ENCODE results near the gene CAPZB.

- no peak for TF ChIP-seq GABPA (IDR thresholded peaks at IDR 0.05; ENCODE audit: low read depth)
- TF ChIP-seq, protein P1, sequence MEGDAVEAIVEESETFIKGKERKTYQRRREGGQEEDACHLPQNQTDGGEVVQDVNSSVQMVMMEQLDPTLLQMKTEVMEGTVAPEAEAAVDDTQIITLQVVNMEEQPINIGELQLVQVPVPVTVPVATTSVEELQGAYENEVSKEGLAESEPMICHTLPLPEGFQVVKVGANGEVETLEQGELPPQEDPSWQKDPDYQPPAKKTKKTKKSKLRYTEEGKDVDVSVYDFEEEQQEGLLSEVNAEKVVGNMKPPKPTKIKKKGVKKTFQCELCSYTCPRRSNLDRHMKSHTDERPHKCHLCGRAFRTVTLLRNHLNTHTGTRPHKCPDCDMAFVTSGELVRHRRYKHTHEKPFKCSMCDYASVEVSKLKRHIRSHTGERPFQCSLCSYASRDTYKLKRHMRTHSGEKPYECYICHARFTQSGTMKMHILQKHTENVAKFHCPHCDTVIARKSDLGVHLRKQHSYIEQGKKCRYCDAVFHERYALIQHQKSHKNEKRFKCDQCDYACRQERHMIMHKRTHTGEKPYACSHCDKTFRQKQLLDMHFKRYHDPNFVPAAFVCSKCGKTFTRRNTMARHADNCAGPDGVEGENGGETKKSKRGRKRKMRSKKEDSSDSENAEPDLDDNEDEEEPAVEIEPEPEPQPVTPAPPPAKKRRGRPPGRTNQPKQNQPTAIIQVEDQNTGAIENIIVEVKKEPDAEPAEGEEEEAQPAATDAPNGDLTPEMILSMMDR (IDR thresholded peaks at IDR 0.05; ENCODE audit: insufficient read depth, low read length): no peak
- TF ChIP-seq REST (IDR thresholded peaks at IDR 0.05; ENCODE audit: insufficient replicate concordance, low read depth): no peak
- no peak for TF ChIP-seq SPI1 (IDR thresholded peaks at IDR 0.05; ENCODE audit: borderline replicate concordance, low read depth)
- TF ChIP-seq POLR2AphosphoS5 (IDR thresholded peaks at IDR 0.05; ENCODE audit: low read depth): no peak
Measured at GRCh38 chr1:19475296-19475695, 10.0 kb downstream of the CAPZB start.
